ENCODE measurements around the gene CCDC190. TPM values are rescaled to one million over a fixed set of nuclear protein-coding genes. Genes with fewer than 3 reads are reported as not detected.
"Not testable (repeated sequence)": the region's sequence is repeated elsewhere in the genome, so short reads cannot be mapped to it uniquely, and the experiment has no call there.

CCDC190 gene
- total RNA-seq, 1 donor from 2014 or later: not detected

DNA sequence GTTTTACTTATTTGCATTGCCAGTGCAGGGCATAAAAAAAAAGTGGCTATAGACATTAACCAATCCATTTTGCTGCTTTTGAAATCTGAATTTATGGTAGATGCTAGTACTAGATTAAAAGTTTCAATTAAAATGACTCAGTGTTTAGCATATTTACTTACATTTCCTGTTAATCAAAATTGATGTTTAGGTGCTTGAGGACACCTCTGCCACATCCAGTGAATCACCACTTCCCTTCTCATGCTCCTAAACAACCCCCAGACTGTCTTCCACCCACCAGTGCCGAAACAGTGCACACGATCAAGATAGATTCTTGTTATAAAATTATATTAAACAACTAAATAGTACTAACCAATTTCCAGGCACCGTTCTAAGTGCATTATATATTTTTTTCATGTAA, 37.7 kb downstream of the CCDC190 start:
- peaks cover 7% of the 10 kb centered on the region for H3K27me3 Mint-ChIP-seq (ENCODE audit: unreplicated experiment)
- H3K4me1 Mint-ChIP-seq (ENCODE audit: low read depth, unreplicated experiment): no peaks in the 10 kb centered on the region
- H3K27ac Mint-ChIP-seq (ENCODE audit: unreplicated experiment): no peak overlapping the region
- no peaks in the 10 kb centered on the region for H3K36me3 Mint-ChIP-seq (ENCODE audit: unreplicated experiment)
- no peak for DNase-seq
- H3K4me3 Mint-ChIP-seq (ENCODE audit: unreplicated experiment): no peak overlapping the region
- TF ChIP-seq, protein P1, sequence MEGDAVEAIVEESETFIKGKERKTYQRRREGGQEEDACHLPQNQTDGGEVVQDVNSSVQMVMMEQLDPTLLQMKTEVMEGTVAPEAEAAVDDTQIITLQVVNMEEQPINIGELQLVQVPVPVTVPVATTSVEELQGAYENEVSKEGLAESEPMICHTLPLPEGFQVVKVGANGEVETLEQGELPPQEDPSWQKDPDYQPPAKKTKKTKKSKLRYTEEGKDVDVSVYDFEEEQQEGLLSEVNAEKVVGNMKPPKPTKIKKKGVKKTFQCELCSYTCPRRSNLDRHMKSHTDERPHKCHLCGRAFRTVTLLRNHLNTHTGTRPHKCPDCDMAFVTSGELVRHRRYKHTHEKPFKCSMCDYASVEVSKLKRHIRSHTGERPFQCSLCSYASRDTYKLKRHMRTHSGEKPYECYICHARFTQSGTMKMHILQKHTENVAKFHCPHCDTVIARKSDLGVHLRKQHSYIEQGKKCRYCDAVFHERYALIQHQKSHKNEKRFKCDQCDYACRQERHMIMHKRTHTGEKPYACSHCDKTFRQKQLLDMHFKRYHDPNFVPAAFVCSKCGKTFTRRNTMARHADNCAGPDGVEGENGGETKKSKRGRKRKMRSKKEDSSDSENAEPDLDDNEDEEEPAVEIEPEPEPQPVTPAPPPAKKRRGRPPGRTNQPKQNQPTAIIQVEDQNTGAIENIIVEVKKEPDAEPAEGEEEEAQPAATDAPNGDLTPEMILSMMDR (IDR thresholded peaks at IDR 0.05; ENCODE audit: partially characterized antibody, unreplicated experiment): no peak
- H3K9me3 Mint-ChIP-seq (ENCODE audit: unreplicated experiment): peaks cover 2% of the 10 kb centered on the region

DNA sequence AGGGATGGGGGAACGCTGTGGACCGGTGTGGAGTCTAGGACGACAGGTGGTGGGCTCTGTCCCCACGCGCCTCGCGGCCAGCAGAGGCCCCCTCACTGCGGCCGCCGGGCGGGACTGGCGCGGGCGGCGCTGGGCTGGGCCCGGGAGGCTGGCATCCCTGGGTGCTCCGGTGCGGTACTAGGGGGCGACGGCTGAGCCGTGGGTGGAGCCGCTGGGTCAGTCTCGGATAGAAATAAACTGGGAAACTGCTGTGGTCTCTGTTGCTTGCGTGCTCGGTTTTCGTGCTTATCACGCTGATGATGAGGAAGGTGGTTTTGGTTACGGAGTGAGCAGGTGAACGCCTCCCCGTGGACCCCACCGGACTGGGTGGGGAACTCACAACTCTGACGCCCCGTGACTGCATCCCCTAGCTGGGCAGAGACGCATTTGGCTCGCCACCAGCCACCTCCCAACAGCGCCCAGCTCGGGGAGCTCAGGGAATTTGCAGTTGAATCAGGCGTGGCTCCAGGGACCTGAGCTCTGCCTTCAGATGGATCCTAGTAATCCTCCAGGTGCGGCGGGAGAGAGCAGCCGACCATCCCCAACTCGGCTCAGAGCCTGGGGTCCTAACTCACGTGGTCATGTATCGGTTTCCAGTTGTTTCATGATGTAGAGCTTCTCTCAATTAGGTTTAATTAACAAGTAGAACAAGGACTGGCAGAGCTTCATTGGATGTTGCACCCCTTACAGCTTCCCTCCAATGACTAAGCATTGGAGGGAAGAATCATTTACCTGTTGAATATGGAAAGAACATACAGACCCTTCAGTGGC, 38.4 kb downstream of the CCDC190 start:
- peaks cover 2% of the 10 kb centered on the region for H3K9me3 Mint-ChIP-seq (ENCODE audit: unreplicated experiment)
- H3K27ac Mint-ChIP-seq (ENCODE audit: unreplicated experiment): no peak overlapping the region
- no peaks in the 10 kb centered on the region for H3K4me1 Mint-ChIP-seq (ENCODE audit: low read depth, unreplicated experiment)
- peak; percentile 45 for DNase-seq
- peak overlapping the region; percentile 90 for H3K4me3 Mint-ChIP-seq (ENCODE audit: unreplicated experiment)
- peaks cover 7% of the 10 kb centered on the region for H3K27me3 Mint-ChIP-seq (ENCODE audit: unreplicated experiment)
- TF ChIP-seq, protein P1 (IDR thresholded peaks at IDR 0.05; ENCODE audit: partially characterized antibody, unreplicated experiment): no peak
- no peaks in the 10 kb centered on the region for H3K36me3 Mint-ChIP-seq (ENCODE audit: unreplicated experiment)

DNA sequence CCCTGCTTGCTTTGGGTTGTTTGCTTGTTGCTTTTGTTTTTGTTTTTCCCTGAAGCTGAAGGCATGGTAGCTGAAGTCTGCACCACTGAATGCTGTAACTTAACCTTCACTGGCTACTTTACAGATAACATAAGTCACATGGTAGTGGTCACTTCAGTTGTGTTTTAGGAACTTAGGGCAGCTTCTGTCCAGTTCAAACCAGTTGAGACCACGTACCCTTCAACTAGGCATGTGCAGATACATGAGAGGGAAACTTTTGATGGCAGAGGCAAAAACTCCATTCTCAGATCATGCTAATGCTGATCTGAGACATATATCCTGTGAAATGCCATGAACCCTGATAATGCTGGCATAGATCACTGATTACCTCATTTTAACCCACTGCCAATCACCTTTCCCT, 42.3 kb downstream of the CCDC190 start:
- not testable (repeated sequence) for H3K27ac Mint-ChIP-seq (ENCODE audit: unreplicated experiment); H3K9me3 Mint-ChIP-seq (ENCODE audit: unreplicated experiment); DNase-seq; H3K27me3 Mint-ChIP-seq (ENCODE audit: unreplicated experiment); H3K4me1 Mint-ChIP-seq (ENCODE audit: low read depth, unreplicated experiment); H3K36me3 Mint-ChIP-seq (ENCODE audit: unreplicated experiment); H3K4me3 Mint-ChIP-seq (ENCODE audit: unreplicated experiment)

DNA sequence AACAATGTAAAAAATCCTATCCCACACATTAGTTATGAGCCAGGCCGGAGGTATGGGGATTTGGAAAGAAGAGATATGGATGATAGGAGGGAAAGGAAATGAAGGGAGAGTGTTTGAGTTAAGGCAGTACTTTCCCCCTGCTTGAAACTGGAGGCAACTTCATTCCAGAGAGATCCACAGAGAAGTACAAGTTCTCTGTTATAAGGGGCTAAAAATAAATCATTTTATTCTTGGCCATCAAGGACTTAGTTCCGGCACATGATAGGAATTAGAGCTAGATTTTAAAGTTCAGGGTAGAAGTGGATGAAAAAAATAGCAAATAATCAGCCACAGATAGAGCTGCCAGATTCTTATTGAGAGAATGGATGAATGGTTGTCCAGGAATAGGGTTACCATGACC, 42.8 kb downstream of the CCDC190 start:
- not testable (repeated sequence) for H3K36me3 Mint-ChIP-seq (ENCODE audit: unreplicated experiment); DNase-seq; H3K4me1 Mint-ChIP-seq (ENCODE audit: low read depth, unreplicated experiment); H3K4me3 Mint-ChIP-seq (ENCODE audit: unreplicated experiment); H3K27ac Mint-ChIP-seq (ENCODE audit: unreplicated experiment); H3K9me3 Mint-ChIP-seq (ENCODE audit: unreplicated experiment); H3K27me3 Mint-ChIP-seq (ENCODE audit: unreplicated experiment)

DNA sequence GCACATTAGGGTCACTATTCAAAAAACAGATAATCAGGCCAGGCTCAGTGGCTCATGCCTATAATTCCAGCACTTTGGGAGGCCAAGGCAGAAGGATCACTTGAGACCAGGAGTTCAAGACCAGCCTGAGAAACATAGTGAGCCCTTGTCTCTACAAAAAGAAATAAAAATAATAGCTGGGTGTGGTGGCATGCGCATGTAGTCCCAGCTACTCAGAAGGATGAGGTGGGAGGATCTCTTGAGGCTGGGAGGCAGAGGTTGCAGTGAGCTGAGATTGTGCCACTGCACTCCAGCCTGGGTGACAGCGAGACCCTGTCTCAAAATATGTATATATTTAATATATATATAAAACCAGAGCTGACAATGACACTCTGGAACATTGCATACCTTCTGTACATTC, 48.6 kb downstream of the CCDC190 start:
- not testable (repeated sequence) for H3K9me3 Mint-ChIP-seq (ENCODE audit: unreplicated experiment); DNase-seq; H3K27me3 Mint-ChIP-seq (ENCODE audit: unreplicated experiment)

DNA sequence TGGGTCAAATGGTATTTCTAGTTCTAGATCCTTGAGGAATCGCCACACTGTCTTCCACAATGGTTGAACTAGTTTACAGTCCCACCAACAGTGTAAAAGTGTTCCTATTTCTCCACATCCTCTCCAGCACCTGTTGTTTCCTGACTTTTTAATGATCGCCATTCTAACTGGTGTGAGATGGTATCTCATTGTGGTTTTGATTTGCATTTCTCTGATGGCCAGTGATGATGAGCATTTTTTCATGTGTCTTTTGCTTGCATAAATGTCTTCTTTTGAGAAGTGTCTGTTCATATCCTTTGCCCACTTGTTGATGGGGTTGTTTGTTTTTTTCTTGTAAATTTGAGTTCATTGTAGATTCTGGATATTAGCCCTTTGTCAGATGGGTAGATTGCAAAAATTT, 53.5 kb downstream of the CCDC190 start:
- not testable (repeated sequence) for H3K4me3 Mint-ChIP-seq (ENCODE audit: unreplicated experiment); H3K27ac Mint-ChIP-seq (ENCODE audit: unreplicated experiment); H3K4me1 Mint-ChIP-seq (ENCODE audit: low read depth, unreplicated experiment); H3K27me3 Mint-ChIP-seq (ENCODE audit: unreplicated experiment); H3K36me3 Mint-ChIP-seq (ENCODE audit: unreplicated experiment); H3K9me3 Mint-ChIP-seq (ENCODE audit: unreplicated experiment); DNase-seq

More for the DNA sequence above, 48.6 kb downstream of the CCDC190 start:
- H3K36me3 Mint-ChIP-seq (ENCODE audit: unreplicated experiment); H3K4me3 Mint-ChIP-seq (ENCODE audit: unreplicated experiment); H3K27ac Mint-ChIP-seq (ENCODE audit: unreplicated experiment); H3K4me1 Mint-ChIP-seq (ENCODE audit: low read depth, unreplicated experiment): not testable (repeated sequence)

Other genes starting within 250 kb of the CCDC190 start
- 4.4 TPM for gene DDR2, start 228.7 kb downstream of the CCDC190 start, total RNA-seq (ENCODE audit: unreplicated experiment)
- 38.7 TPM for gene HSD17B7, start 70.5 kb downstream of the CCDC190 start, total RNA-seq (ENCODE audit: unreplicated experiment)
- gene RGS4, start 208.2 kb upstream of the CCDC190 start, total RNA-seq (ENCODE audit: unreplicated experiment): 31.6 TPM

Data from glutamatergic neuron (in vitro differentiated cells).